Glomerular visceral epithelial cell (primary cell): ENCODE measurements around the gene TDRKH.
A peak's percentile ranks its signal among the peaks of the same experiment; 100 is the strongest.
"Not testable (repeated sequence)": the region's sequence is repeated elsewhere in the genome, so short reads cannot be mapped to it uniquely, and the experiment has no call there.

ENCODE experiments used
- DNase-seq: peaks from one replicate; pipeline ENCODE4 v3.0.0-alpha.2; 2016; ENCODE audit errors: extremely low spot score

Gene TDRKH

GRCh38 chr1:151801846-151802245, 11.5 kb upstream of the TDRKH start:
- DNase-seq: no peak

DNA sequence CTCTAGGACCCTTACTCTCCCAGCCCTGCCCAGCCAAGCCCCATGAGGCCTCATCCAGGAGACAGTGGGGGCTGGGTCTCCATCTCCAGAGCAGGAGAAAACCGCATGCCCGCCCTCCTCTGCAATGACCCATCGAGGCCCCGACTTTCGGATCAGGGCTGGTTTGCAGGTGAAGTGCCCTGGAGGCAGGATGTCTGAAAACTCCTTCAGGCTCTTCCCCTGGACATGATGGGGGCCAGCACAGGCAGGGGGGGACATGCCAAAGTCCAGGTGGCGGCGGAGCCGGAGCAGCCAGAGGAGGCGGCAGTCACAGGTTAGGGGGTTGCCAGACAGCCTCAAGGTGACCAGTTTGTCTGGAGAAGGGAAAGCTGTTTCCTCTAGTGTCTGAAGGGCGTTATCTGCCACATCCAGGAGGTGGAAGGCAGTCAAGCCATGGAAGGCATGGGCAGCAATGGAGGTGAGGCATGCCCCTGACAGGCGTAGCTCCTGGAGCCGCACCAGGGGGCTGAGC, 11.1 kb upstream of the TDRKH start:
- no peak for DNase-seq

DNA sequence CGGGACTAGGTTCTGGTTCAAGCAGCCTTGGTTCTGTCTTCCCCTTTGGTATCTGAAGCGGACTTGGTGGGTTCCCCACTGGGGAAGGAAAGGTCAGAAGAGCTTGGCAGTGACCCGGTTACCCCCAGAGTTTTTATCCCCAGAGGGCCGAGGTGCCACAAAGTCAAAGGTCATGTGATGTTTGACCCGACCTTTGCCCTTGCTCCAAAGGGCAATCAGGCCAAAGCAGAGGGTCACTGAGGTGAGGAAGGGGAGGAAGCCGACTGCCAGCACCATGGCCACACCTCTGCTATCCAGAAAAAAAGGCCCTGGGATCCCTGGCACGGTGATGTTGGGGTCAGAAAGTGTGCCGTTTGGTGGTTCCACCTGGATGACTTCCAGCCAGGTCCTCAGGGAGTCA, 10.5 kb upstream of the TDRKH start:
- DNase-seq: no peak

DNA sequence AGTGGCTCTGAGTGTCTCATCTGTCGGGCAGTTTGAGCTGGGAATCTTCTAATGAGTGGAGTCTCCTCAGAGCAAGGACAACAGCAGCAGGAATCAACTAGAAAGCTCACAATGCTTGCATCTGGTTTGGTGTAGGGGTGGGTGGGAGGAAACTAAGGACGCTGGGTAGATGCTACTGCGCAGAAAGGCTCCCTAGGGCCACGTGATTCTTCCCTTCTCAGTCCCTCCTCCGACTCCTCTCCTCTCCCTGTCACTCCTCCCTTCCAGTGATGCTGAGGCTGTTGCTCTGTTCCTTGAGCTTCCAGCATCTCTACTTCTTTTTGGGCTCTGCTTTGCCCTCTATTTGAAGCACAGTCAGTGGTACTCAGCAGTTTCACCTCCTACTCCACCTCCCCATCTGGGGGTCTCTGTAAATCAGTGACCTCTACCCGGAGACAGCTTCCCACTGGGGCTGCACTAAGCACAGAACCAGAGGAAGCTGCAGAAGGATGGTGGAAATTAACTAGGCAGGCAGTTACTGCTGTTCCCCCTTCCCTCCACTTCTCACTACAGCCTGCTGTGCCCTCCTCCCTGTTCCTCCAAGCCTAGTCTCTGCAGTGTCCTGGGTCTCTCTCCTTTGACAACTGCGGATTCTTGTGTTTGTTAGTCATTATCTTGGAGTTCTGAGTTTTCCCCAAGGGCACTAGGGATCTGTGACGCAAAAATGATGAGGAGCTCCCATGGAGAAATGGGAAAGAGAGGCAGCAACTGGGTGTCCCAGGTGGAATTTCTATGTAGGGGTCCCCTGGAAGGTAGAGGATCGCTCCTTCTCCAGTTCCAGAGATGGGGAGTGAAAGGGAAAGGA, 9.1 kb upstream of the TDRKH start:
- no peak for DNase-seq

DNA sequence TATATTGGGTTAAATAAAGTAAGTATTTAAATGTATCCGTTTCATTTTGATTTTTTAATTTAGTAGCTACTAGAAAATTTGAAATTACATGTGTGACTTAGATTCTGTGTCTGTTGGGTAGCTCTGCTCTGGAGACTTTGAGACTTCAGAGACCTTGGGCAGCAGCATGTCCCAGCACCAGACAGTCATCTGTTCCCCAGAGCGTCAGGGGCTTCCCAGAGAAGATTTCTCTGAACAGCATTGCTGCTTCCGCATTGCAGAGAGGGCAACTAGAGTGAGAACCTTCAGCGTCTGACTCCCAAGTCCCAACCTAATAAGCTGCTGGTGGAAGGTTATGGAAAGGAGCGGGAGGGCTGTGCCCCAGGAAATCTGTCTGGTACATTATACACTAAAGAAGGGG, 8.3 kb upstream of the TDRKH start:
- DNase-seq: no peak

DNA sequence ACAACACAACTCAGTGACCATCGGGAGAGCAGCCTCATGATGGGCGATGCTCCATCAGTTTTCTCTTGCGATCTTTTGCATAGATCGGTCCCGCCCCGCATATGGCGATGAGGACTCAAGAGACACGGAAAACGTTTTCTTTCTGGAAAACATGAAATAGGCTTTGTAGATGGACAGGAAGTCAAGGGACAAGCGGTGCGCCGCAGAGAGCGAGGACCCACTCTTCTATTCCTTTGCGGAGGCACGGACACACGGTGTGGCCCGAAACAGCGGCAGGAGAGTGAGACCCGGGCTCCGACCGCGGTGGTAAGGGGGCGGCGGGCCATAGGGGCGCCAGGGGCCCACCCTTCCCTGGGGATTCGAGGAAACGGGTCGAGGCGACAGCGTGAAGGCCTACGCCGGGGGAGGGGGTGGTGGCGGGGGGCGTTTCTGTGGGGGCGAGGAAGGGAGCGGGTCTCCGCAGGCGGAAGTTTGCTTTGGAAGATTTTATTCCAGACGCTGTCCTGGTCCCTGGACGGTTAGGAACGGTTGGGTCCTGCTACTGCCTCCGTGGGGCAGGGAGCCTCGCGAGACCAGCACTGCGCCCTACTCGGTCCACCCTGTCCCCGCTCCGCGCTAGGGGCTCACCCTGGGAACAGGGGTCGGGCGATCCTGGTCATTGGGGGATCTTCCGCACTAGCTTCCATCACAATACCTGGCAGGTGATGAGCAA, 796 bp upstream of the TDRKH start:
- peak; percentile 24 for DNase-seq

- DNase-seq: no peak
These were observed 2.6 kb downstream of the TDRKH start for GRCh38 chr1:151787689-151788088.

DNA sequence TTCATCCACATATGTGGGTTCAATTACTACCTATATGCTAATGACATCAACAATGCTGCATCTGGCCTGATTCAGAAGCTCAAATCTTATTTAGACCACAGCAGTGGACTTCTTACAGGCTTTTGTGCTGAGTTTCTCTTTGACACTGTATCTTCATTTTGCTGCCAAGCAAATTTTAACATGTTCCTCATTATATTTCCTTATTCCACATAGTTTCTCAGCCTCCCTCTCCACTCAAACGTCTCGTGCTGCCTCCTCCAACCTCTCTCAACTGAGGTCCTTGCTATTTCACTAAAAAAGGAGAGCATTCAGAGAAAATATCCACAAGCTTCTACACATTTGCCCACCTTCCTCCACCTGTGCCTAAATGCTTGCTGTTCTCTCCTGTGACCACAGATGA, 6.5 kb downstream of the TDRKH start:
- no peak for DNase-seq

DNA sequence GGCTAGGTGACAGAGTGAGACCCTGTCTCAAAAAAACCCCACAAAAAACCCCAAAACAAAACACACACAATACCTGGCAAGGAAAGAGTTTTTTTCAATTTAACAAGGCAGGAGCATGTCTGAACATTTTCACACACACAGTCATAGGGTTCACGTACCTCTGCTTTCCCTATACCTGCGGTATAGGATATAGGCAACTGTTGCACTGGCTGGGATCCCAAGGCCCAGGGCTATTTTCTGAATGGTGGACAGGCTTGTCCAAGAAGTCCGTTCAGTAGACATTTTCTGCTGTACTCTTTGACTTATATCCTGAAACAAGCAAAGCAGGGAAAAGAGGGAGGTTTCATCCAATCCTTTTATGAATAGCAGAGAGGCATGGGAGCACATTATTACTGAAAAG, 7.6 kb downstream of the TDRKH start:
- DNase-seq: no peak

DNA sequence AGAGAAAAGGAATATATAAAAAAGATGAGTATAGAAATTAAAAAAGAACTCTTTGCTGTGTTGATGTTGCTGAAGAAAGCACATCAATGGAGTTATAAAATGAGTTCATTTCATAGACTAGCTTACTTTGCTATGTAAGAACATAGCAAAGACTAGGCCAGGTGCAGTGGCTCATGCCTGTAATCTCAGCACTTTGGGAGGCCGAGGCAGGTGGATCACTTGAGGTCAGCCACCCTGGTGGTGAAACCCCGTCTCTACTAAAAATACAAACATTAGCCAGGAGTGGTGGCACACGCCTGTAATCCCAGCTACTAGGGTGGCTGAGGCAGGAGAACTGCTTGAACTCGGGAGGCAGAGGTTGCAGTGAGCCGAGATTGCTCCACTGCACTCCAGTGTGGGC, 8.3 kb downstream of the TDRKH start:
- DNase-seq: not testable (repeated sequence)

DNA sequence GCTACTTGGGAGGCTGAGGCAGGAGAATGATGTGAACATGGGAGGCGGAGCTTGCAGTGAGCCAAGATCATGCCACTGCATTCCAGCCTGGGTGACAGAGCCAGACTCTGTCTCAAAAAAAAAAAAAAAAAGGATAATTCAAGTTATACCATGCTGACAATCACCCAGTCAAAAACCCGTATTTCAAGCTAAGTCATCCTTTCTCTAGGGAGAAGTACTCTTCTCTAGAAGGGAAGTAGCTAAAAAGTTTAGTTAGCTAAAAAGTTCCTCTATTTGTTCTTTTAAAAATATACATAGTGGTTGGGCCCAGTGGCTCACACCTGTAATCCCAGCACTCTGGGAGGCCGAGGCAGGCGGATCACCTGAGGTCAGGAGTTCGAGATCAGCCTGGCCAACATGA, 9.6 kb downstream of the TDRKH start:
- DNase-seq: not testable (repeated sequence)

DNA sequence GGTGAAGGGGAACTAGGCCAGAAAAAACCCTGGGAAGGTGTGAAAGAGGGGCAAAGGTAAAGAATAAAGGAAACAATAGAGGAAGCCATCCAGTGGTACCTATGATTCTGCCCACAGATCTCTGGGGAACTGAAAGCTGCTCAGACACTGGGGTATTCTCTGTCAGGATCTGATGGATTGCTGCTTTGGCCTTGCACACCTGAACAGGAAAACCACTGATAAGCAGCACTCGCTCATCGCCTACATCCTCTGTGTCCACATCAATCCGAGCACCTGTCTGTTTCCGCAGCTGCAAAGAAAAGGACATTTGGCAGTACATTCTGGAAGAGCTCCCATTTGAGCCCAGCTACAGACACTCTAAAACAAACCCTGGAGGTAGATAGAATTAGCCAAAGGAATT, 10.4 kb downstream of the TDRKH start:
- no peak for DNase-seq

- no peak for DNase-seq
These were observed 13.0 kb downstream of the TDRKH start for GRCh38 chr1:151777317-151777716.

- no peak for DNase-seq
These were observed 13.6 kb downstream of the TDRKH start for GRCh38 chr1:151776665-151777062.

DNA sequence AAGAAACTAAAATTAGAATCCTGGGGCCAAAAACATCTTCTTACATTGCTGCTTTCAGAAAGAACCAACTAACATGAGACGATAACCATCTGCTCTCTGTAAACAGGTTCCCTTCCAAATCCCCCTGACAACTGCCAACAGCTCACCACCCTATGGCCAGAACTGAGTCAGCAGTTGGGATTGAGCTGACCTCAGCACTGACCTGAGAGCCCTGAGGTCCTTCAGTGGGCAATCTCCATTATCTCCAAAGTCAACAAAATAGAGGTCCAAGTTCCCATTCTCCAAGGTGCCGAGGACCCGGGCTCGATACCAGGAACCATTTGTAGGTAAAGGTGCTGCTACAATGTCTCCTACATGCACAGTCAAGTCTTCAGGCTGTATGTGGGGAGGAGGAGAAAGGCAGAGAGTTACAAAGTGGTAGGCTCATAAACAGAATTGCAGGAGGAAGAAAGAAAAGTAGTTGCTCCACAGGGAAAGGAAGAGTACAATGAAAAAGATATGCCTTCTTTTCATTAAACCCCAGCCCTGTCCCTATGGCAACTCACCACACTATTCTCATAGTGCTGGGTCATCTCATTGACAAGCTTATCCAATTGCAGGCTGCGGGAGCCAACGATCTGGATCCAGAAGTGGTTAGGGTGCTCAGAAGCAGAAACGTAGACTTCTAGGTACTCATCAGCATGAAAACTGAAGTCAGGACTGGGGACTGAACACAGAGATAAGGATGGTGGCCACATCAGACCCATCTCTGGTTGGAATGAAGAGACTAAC, 14.2 kb downstream of the TDRKH start:
- no peak for DNase-seq

DNA sequence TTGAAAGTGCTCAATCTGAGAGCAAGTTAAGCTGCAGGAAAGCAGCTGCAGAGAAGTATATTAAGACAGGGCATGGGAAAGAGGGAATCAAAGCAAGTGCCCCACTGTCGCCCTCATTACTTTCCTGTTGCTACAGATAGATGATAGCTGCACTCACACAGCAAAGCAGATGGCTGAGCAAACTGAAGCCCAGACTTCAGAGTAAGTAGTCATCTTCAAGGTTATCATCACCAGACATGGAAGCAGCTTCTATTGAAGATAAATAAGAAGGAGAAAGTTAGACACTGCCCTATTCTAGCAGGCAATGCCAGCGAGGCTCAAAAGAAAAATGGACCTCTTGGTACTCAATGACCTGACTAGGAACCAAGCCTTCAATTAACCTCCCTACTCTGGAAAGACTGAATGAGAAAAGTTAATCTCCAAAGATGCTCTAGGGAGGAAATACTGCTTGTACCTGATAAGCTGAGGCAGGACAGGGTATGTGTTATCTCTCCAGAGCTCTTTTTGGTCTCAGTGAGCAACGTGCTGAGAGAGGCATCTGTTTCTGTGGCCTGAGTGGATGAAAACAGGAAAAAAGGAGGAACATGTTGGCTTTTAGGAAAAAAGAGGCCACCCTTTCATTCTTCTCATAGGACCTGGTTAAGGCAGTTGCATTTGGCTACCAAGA, 15.9 kb downstream of the TDRKH start:
- no peak for DNase-seq

- DNase-seq: peak; percentile 50
These were observed 16.6 kb downstream of the TDRKH start for GRCh38 chr1:151773702-151774101.

- DNase-seq: not testable (repeated sequence)
These were observed 21.0 kb downstream of the TDRKH start for GRCh38 chr1:151769270-151769669.

DNA sequence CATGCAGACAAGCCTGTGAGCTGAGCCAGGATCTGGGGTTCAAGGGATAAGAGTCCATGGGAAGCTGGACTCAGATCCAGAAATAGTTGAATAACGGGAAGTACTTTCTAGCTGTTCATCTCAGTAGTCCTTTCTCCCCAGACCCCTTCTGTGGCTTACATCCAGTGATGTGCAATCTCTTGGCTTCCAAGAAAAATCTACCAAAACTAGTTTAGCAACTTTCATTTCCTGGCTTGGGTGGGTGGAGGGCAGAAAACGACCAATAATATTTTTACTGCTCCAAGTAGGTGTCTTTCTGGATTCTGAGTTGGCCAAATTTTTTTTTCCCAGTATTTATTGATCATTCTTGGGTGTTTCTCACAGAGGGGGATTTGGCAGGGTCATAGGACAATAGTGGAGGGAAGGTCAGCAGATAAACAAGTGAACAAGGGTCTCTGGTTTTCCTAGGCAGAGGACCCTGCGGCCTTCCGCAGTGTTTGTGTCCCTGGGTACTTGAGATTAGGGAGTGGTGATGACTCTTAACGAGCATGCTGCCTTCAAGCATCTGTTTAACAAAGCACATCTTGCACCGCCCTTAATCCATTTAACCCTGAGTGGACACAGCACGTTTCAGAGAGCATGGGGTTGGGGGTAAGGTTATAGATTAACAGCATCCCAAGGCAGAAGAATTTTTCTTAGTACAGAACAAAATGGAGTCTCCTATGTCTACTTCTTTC, 21.8 kb downstream of the TDRKH start:
- not testable (repeated sequence) for DNase-seq

GRCh38 chr1:151763990-151764389, 26.3 kb downstream of the TDRKH start:
- no peak for DNase-seq
